Activated CD4-positive, alpha-beta memory T cell treated with anti-CD3 and anti-CD28 coated beads for 36 hours (primary cell): ENCODE data around the gene IGIP. TPM values are rescaled to one million over a fixed set of nuclear protein-coding genes. Genes with fewer than 3 reads are reported as not detected.

Experiments used
- CTCF ChIA-PET: fragments of 350-600 bp; sonication (Branson Sonifier 250); formaldehyde crosslinking; loops from one replicate; lab custom pipeline; 2021; ENCODE audit warnings: antibody characterized with exemption, inconsistent platforms; lab: Charles Lee
- POLR2A ChIA-PET: fragments of 350-600 bp; sonication (Branson Sonifier 250); formaldehyde crosslinking; loops from one replicate; lab custom pipeline; 2021; ENCODE audit warnings: antibody characterized with exemption; lab: Charles Lee
- DNase-seq: peaks from one replicate; pipeline ENCODE4 v3.0.0-alpha.2; 2020
- H3K27ac Mint-ChIP-seq: one replicate; pipeline ENCODE4 v1.8.0; 2021; ENCODE audit warnings: mixed read lengths
- H3K27me3 Mint-ChIP-seq: one replicate; pipeline ENCODE4 v1.8.0; 2021; ENCODE audit warnings: mixed read lengths
- H3K36me3 Mint-ChIP-seq: one replicate; pipeline ENCODE4 v1.8.0; 2021; ENCODE audit warnings: mixed read lengths
- H3K4me1 Mint-ChIP-seq: one replicate; pipeline ENCODE4 v1.8.0; 2021; ENCODE audit warnings: low read depth, mixed read lengths
- H3K4me3 Mint-ChIP-seq: one replicate; pipeline ENCODE4 v1.8.0; 2021; ENCODE audit warnings: mild to moderate bottlenecking, mixed read lengths
- H3K9me3 Mint-ChIP-seq: one replicate; pipeline ENCODE4 v1.8.0; 2021; ENCODE audit warnings: mixed read lengths
- intact Hi-C: fragments of 100-400 bp; cut with micrococcal nuclease; formaldehyde crosslinking; loops from one replicate; pipeline ENCODE4 v1.15.1; 2023
- total RNA-seq, 2 experiments: library from RNA; stranded (reverse); gene quantifications; one replicate each; pipeline ENCODE4 v1.2.3, GENCODE V29; 2021

IGIP gene
- total RNA-seq, 2 experiments from 2014 or later, result 2.2 to 2.3 TPM

DNA sequence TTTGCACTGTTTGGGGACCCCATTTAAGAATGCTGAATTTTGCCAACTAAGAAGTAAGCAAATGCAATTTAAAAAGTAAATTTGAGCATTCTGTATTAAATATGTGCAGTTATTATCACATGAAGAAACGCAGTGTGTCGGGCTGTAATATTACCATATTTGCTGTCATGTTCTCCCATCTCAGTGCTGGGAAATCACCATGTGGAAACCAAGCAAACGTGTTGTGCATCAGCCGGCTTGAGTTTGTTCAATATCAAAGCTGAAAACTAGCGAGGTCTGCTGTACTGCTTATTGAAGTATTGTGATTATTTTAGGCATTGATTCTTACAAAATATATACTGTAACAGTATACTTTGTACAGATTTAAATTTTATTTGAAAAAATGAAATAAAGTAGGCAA, 2.6 kb downstream of the IGIP start:
- Mint-ChIP-seq H3K9me3 (no peaks in the 10 kb centered on the region), H3K4me3 (no peak overlapping the region), H3K27me3 (no peaks in the 10 kb centered on the region), H3K36me3 (no peaks in the 10 kb centered on the region), H3K4me1 (peaks cover 37% of the 10 kb centered on the region), H3K27ac (no peak overlapping the region)
- DNase-seq, result no peak
- POLR2A ChIA-PET, result no interaction called here
- CTCF ChIA-PET, result interaction anchor here (2.5 kb wide), 1 partner anchor 16 kb away, joined by 11 read pairs; no protein-coding TSS in a partner anchor
- intact Hi-C loops, result no loop called here

DNA sequence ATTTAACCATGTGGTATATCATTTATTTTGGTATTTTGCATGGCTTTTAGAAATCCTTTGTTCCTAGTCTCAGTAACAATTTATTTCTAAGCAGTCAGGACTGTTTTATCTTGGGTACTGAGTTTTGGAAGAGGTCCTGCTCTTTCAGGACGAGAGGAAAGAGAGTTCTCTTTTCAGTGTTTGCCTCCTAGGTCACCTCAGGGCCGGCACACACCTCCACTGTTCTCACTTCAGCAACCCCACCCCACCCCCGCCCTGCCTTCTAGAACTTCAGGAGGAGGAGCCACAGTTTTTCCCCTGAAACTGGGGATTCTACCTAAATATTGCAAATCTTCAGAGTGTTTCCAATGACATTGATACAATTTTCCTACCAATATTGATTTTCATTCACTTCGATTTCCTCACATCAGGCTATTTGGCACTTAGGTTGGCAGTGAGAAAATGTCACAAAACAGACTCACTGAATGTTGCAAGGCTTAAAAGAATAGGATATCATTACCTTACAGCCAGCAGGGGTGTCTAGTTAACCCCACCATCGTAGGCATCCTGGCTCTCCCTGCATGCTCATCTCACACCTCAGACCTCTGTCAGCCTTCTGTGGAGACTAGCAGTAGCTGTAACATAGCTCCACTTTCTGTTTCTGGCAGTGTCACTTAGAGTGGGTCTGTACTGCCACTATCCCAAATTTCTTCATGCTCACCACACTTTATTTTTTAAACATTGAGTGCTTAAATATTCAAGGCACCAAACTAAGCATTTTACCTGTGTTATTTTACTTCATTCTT, 5.4 kb downstream of the IGIP start:
- CTCF ChIA-PET, result interaction anchor here (1.4 to 7.1 kb wide), 4 partner anchors 10 to 58 kb away, joined by 3 to 66 read pairs (median 9); no protein-coding TSS in a partner anchor
- Mint-ChIP-seq H3K27ac (no peak overlapping the region), H3K4me1 (peaks cover 35% of the 10 kb centered on the region), H3K27me3 (no peaks in the 10 kb centered on the region), H3K9me3 (no peaks in the 10 kb centered on the region), H3K36me3 (no peaks in the 10 kb centered on the region), H3K4me3 (no peak overlapping the region)
- POLR2A ChIA-PET, result interaction anchor here (0.7 to 1.1 kb wide), 3 partner anchors 10 to 15 kb away, joined by 3 read pairs; no protein-coding TSS in a partner anchor
- no peak for DNase-seq
- intact Hi-C loops, result no loop called here

DNA sequence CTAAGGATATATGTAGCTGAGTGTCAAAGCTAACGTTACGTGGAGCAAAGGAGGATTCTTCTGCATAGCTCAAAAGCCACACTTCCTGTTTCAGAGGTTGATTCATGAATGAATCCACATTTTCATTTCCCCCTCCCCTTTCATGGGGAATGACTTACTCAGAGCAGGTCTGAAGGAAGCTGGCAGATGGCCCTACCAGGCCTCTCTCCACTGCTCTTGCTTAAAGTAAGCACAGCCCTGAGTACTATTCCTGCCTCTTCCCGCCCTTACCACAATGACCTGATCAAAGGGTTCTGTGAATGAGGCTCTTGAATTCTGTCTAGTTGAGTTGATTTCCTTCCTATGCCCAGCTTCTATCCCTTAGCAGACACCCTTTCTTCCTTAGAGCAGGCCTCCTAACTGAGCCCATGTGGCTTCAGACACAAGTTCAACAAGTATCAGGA, 6.3 kb downstream of the IGIP start:
- intact Hi-C loops, result loop anchor here (2.0 kb wide), 1 partner anchor 15 kb away; no protein-coding TSS in a partner anchor
- POLR2A ChIA-PET, result interaction anchor here (0.7 to 1.1 kb wide), 3 partner anchors 11 to 14 kb away, joined by 3 read pairs; no protein-coding TSS in a partner anchor
- H3K4me1 Mint-ChIP-seq, result peaks cover 35% of the 10 kb centered on the region
- H3K4me3 Mint-ChIP-seq, result no peak overlapping the region
- DNase-seq, result peak; percentile 38
- H3K27me3 Mint-ChIP-seq, result no peaks in the 10 kb centered on the region
- no peaks in the 10 kb centered on the region for H3K36me3 Mint-ChIP-seq
- H3K27ac Mint-ChIP-seq, result no peak overlapping the region
- no peaks in the 10 kb centered on the region for H3K9me3 Mint-ChIP-seq
- CTCF ChIA-PET, result interaction anchor here (1.4 to 7.1 kb wide), 4 partner anchors 11 to 59 kb away, joined by 3 to 66 read pairs (median 9); no protein-coding TSS in a partner anchor

DNA sequence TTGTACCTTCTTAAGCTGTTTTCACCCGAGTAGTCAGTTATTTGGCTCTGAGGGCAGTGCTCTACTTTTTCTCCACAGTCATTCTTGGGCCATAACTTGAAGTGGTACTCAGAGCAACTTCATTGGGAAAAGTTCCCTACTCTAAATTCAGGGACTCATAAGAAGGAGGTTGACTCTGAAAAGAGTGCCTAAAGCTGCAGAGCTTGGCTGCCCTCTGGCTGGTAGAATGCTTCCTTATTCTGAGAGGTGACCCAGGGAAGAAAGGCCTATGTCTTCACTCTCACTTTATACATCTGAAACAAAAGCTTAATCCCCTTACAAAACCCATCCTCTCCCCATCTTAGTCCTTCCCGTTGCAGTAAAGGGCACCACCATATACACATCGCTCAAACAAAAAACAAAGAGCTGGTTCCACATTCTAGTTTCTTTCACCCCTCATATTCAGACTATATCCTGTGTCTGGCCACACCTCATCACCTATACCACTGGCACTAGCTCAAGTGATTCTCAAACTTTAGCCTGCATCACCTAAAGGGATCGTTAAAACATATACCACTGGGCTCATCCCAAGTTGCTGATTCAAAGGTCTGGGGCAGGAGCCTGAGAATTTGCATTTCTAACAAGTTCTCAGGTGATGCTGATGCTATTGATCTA, 7.9 kb downstream of the IGIP start:
- H3K4me3 Mint-ChIP-seq, result no peak overlapping the region
- H3K36me3 Mint-ChIP-seq, result no peaks in the 10 kb centered on the region
- ChIA-PET CTCF (interaction anchor here (0.6 to 7.1 kb wide), 7 partner anchors 11 to 346 kb away, joined by 3 to 66 read pairs (median 3); no protein-coding TSS in a partner anchor), POLR2A (interaction anchor here (0.8 kb wide), 1 partner anchor 17 kb away, joined by 3 read pairs; no protein-coding TSS in a partner anchor)
- no peak overlapping the region for H3K27ac Mint-ChIP-seq
- H3K9me3 Mint-ChIP-seq, result no peaks in the 10 kb centered on the region
- intact Hi-C loops, result loop anchor here (2.0 kb wide), 1 partner anchor 17 kb away; no protein-coding TSS in a partner anchor
- no peak for DNase-seq
- H3K27me3 Mint-ChIP-seq, result no peaks in the 10 kb centered on the region
- peaks cover 35% of the 10 kb centered on the region for H3K4me1 Mint-ChIP-seq

DNA sequence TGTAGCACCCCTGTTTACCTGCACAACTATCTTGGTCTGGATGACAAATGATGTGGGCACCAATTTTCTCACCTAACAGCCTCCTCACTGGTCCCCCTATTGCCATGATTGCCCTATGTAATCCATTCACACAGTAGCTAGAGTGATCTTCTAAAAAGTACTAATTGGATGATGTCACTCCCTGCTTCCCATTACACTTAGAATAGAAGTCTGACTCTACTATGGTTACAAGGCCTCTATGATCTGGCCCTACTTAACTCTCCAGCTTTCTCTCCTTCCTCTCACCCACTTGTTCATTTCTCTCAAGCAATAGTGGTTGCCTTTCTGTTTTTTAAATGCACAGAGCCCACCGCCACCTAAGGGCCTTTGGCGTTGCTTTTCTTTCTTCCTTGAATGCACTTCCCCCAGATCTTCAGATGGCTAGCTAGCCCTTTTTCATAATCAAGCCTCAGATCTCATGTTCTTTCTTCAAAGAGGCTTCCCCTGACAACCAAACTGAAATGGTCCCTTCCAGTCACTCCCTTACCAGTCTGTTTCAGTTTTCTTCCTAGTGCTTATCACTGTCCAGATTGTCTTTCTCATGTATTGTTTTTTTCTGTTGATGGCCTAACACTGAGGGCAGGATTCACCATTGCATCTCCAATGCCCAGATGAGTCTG, 8.7 kb downstream of the IGIP start:
- POLR2A ChIA-PET, result interaction anchor here (0.8 kb wide), 1 partner anchor 17 kb away, joined by 3 read pairs; no protein-coding TSS in a partner anchor
- CTCF ChIA-PET, result interaction anchor here (0.7 to 7.1 kb wide), 6 partner anchors 10 to 347 kb away, joined by 3 to 66 read pairs (median 4); no protein-coding TSS in a partner anchor
- H3K4me3 Mint-ChIP-seq, result no peak overlapping the region
- H3K9me3 Mint-ChIP-seq, result no peaks in the 10 kb centered on the region
- H3K27me3 Mint-ChIP-seq, result no peaks in the 10 kb centered on the region
- no peak for DNase-seq
- peaks cover 35% of the 10 kb centered on the region for H3K4me1 Mint-ChIP-seq
- H3K36me3 Mint-ChIP-seq, result no peaks in the 10 kb centered on the region
- intact Hi-C loops, result no loop called here
- no peak overlapping the region for H3K27ac Mint-ChIP-seq

DNA sequence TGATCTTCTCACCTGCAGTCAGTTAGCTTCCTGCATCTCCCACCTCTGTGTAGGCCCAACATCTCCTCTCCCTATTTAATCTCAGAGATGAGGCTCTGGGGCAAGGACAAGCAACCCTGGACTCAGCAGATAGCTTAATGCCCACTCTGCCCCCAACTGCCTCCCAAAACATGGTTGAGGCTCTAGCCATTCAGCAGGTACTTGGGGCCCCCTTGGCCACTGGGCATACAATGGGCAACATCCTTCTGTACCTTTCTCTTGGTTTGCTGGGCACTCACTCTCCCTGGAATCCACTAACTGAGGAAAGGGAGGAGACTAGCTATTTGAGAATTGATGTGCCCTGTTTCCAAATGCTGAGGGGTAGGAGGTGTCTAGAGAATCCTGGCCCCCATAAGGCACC, 9.4 kb downstream of the IGIP start:
- Mint-ChIP-seq H3K36me3 (no peaks in the 10 kb centered on the region), H3K9me3 (no peaks in the 10 kb centered on the region), H3K4me1 (peaks cover 32% of the 10 kb centered on the region), H3K4me3 (no peak overlapping the region), H3K27ac (no peak overlapping the region), H3K27me3 (no peaks in the 10 kb centered on the region)
- POLR2A ChIA-PET, result no interaction called here
- no peak for DNase-seq
- CTCF ChIA-PET, result interaction anchor here (0.5 to 7.1 kb wide), 6 partner anchors 9 to 348 kb away, joined by 3 to 66 read pairs (median 4); no protein-coding TSS in a partner anchor
- intact Hi-C loops, result no loop called here

DNA sequence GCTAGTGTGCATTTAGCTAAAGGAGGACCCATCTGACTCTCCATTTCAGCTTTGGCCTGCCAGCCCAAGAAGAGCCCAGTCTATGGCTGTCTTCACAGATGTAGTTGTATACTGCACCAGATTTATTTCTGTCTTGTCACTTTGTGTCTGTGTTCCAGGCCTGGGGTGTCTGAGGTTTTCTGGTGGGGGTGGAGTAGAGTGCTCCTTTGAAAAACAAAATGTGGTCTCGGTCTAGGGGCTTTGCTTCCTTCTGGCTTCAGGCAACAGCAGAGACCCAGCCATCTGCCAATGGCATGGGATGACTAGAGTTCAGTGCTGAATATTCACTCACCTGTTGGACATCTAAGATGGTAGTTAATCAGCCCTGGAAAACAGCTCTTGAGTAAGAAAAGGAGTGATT, 10.9 kb downstream of the IGIP start:
- intact Hi-C loops, result no loop called here
- Mint-ChIP-seq H3K27ac (no peak overlapping the region), H3K4me3 (no peak overlapping the region), H3K4me1 (peaks cover 19% of the 10 kb centered on the region), H3K36me3 (no peaks in the 10 kb centered on the region), H3K27me3 (no peaks in the 10 kb centered on the region), H3K9me3 (no peaks in the 10 kb centered on the region)
- ChIA-PET CTCF (interaction anchor here (1.9 to 7.1 kb wide), 2 partner anchors 8 to 64 kb away, joined by 6 to 66 read pairs; no protein-coding TSS in a partner anchor), POLR2A (no interaction called here)
- DNase-seq, result no peak

DNA sequence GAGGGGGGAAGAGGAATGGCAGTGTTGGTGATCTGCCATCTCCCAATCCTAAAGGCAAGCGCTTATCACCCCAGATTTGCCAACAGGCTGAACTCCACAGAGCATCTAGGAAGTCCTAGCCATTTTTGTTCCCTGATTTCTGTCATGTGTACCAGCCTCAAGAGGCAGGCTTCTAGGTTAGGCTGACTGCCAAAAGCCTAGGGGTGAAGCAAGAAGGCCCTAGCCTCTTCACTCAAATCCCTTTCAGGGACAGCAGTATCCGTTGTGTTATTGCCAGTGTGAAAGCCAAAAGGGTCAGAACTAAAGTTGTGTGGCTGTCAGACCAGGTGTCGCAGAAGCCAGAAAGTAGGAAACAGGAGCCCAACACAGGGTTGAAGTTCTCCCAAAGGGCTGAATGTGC, 14.7 kb downstream of the IGIP start:
- no peak for DNase-seq
- Mint-ChIP-seq H3K27ac (no peak overlapping the region), H3K4me3 (no peak overlapping the region), H3K36me3 (no peaks in the 10 kb centered on the region), H3K4me1 (peaks cover 15% of the 10 kb centered on the region), H3K9me3 (no peaks in the 10 kb centered on the region), H3K27me3 (peaks cover 7% of the 10 kb centered on the region)
- ChIA-PET POLR2A (no interaction called here), CTCF (interaction anchor here (1.4 to 6.8 kb wide), 4 partner anchors 25 to 172 kb away, joined by 3 to 126 read pairs (median 58); partner anchors contain the start of gene PURA)
- intact Hi-C loops, result no loop called here

DNA sequence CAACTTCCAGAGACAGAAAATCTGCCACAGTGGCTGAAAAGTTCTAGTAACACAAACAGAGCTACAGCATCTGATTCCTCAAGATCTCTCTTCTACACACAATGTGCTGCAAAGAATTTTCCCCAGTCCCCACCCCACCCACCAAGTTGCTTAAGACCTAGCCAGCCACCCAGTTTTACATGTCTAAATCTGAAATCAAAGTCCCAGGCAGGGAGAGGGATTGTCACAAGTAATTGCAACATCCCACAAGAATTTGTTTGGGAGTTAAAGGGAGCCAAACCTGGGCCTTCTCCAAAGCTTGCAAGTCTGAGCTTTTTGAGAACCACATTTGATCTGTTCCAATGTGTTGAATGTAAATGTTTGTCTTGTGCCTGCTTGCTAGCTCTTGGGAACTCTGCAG, 15.5 kb downstream of the IGIP start:
- H3K36me3 Mint-ChIP-seq, result no peaks in the 10 kb centered on the region
- ChIA-PET POLR2A (no interaction called here), CTCF (interaction anchor here (1.0 to 6.8 kb wide), 6 partner anchors 13 to 172 kb away, joined by 3 to 126 read pairs (median 70); partner anchors contain the start of gene PURA)
- DNase-seq, result no peak
- peaks cover 8% of the 10 kb centered on the region for H3K27me3 Mint-ChIP-seq
- peaks cover 21% of the 10 kb centered on the region for H3K4me1 Mint-ChIP-seq
- no peaks in the 10 kb centered on the region for H3K9me3 Mint-ChIP-seq
- no peak overlapping the region for H3K27ac Mint-ChIP-seq
- H3K4me3 Mint-ChIP-seq, result no peak overlapping the region
- intact Hi-C loops, result no loop called here

DNA sequence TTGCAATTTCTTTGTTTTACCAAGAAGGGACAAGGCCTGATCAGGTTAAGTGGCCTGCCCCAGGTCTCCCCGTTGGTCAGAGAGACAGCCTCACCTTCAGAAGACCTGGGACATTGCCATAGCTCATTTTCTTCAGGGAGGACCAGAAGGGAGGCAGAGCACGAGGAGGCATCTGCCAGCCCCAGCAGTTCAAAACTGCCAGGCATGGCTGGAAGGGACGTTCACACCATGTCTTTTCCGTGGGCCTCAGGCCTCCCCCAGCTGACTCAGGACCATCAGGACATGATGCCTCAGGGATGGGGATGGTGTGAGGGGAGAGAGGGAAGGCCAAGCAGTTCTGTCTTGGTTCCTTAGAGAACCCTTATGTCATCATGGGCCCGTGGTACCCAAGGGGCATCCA, 16.5 kb downstream of the IGIP start:
- intact Hi-C loops, result no loop called here
- Mint-ChIP-seq H3K9me3 (no peaks in the 10 kb centered on the region), H3K4me1 (peaks cover 26% of the 10 kb centered on the region), H3K27me3 (peaks cover 10% of the 10 kb centered on the region), H3K27ac (no peak overlapping the region), H3K4me3 (no peak overlapping the region), H3K36me3 (no peaks in the 10 kb centered on the region)
- CTCF ChIA-PET, result interaction anchor here (1.0 to 6.8 kb wide), 8 partner anchors 8 to 173 kb away, joined by 3 to 126 read pairs (median 66); partner anchors contain the start of gene PURA
- POLR2A ChIA-PET, result no interaction called here
- DNase-seq, result no peak

DNA sequence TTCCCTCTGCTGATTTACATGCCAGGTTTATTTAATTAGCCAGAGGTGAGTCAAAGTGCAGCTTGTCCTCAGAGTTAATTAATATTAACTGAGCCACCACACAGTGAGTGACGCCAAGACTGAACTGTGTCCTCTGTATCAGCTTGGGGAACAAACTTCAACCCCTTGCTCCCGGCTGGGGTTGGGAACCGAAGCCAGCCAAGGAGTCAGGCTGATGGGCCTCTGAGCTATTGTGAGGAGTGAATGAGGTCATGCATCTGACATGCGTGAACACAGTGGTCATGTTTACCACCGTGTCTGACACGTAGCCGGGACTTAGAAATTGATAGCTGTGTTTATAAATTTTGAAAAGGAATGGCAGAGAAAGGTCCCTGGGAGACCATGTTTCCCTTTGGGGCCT, 17.1 kb downstream of the IGIP start:
- H3K27me3 Mint-ChIP-seq, result peaks cover 10% of the 10 kb centered on the region
- H3K4me3 Mint-ChIP-seq, result no peak overlapping the region
- CTCF ChIA-PET, result interaction anchor here (1.3 to 6.8 kb wide), 12 partner anchors 8 to 174 kb away, joined by 4 to 126 read pairs (median 36); partner anchors contain the start of gene PURA
- no peak for DNase-seq
- no peak overlapping the region for H3K27ac Mint-ChIP-seq
- no peaks in the 10 kb centered on the region for H3K36me3 Mint-ChIP-seq
- peaks cover 26% of the 10 kb centered on the region for H3K4me1 Mint-ChIP-seq
- H3K9me3 Mint-ChIP-seq, result no peaks in the 10 kb centered on the region
- intact Hi-C loops, result no loop called here
- POLR2A ChIA-PET, result no interaction called here
